Right lobe of liver (tissue), 4 donors: ENCODE measurements around the gene YWHAG.

Experiments
- POLR2A ChIP-seq: fragments of 450-650 bp; IDR thresholded peaks from one replicate; pipeline ENCODE4 v1.6.1; 2017; ENCODE audit warnings: antibody characterized with exemption, mild to moderate bottlenecking
- TF ChIP-seq, protein P1 (sequence below), 4 donors: fragments of 200-600 bp in 3 of 4; fragments of 450-650 bp in 1 of 4; IDR thresholded peaks; one replicate each; pipeline versions ENCODE4 v1.5.1 to v1.8.0; 2016 to 2022; ENCODE audit warnings: antibody characterized with exemption in 4 of 4, mild to moderate bottlenecking in 2 of 4
- donor health status: DM: no; HTN: no; CAD: no.
- donor health status: DM: no; HTN: no; CAD: no.
- donor health status: DM: no; HTN: yes; CAD: no.

DNA sequence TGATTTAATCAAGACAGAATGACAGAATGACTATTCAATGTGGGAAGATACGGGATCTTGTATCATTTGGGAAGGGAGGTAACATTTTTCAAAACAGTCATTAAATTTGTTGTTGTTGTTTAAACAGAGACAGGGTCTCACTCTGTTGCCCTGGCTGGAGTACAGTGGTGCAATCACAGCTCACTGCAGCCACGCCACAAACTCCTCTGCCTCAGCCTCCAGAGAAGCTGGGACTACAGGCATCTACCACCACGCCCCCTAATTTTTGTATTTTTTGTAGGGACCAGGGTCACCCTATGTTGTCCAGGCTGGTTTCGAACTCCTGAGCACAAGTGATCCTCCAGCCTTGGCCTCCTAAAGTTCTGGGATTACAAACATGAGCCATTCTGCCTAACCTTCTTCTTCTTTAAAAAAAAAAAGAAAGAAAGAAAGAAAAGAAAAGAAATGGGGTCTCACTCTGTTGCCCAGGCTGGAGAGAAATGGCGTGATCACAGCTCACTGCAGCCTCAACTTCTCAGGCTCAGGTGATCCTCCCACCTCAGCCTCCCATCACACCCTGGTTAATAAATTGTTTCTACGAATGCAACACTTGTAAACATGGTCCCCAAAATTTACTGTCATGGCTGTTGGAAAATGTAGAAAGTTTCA is 24.3 kb downstream of the YWHAG start:
- TF ChIP-seq POLR2A = no peak
- TF ChIP-seq, protein P1, sequence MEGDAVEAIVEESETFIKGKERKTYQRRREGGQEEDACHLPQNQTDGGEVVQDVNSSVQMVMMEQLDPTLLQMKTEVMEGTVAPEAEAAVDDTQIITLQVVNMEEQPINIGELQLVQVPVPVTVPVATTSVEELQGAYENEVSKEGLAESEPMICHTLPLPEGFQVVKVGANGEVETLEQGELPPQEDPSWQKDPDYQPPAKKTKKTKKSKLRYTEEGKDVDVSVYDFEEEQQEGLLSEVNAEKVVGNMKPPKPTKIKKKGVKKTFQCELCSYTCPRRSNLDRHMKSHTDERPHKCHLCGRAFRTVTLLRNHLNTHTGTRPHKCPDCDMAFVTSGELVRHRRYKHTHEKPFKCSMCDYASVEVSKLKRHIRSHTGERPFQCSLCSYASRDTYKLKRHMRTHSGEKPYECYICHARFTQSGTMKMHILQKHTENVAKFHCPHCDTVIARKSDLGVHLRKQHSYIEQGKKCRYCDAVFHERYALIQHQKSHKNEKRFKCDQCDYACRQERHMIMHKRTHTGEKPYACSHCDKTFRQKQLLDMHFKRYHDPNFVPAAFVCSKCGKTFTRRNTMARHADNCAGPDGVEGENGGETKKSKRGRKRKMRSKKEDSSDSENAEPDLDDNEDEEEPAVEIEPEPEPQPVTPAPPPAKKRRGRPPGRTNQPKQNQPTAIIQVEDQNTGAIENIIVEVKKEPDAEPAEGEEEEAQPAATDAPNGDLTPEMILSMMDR (IDR thresholded peaks at IDR 0.05) = no peak
